Epithelial cell of proximal tubule (primary cell): ENCODE measurements around the gene GUCY2F. TPM values are rescaled to one million over a fixed set of nuclear protein-coding genes. Genes with fewer than 3 reads are reported as not detected.

Experiments
- DNase-seq: peaks from one replicate; pipeline ENCODE4 v3.0.0-alpha.2; 2011; ENCODE audit warnings: low read depth
- H3K4me3 ChIP-seq: 2 replicates; pipeline ENCODE4 v1.5.1; 2011; ENCODE audit warnings: low read depth, mild to moderate bottlenecking, low read length
- CTCF ChIP-seq: conservative IDR thresholded peaks from 2 replicates; pipeline ENCODE4 v1.5.1; 2012; ENCODE audit warnings: low read depth, mild to moderate bottlenecking, low read length
- total RNA-seq: library from RNA; depleted of rRNA; stranded (reverse); fragments of >200 nt; gene quantifications from 2 replicates; pipeline ENCODE4 v1.2.3, GENCODE V29; 2015

Gene GUCY2F
- total RNA-seq, 1 donor from 2014 or later: not detected

GRCh38 chrX:109347632-109348031 lies 134.3 kb downstream of the GUCY2F start:
- no peak for TF ChIP-seq CTCF
- no peak for DNase-seq
- no peak overlapping the region for H3K4me3 ChIP-seq

GRCh38 chrX:109346491-109346890 lies 135.4 kb downstream of the GUCY2F start:
- DNase-seq: no peak
- TF ChIP-seq CTCF: no peak
- no peak overlapping the region for H3K4me3 ChIP-seq

- no peak for TF ChIP-seq CTCF
- H3K4me3 ChIP-seq: no peak overlapping the region
- no peak for DNase-seq
Observed at GRCh38 chrX:109345856-109346255, 136.0 kb downstream of the GUCY2F start.

- DNase-seq: no peak
- TF ChIP-seq CTCF: no peak
Observed at GRCh38 chrX:109344678-109345077, 137.2 kb downstream of the GUCY2F start.

GRCh38 chrX:109344101-109344500 lies 137.8 kb downstream of the GUCY2F start:
- no peak for TF ChIP-seq CTCF
- DNase-seq: no peak
- no peak overlapping the region for H3K4me3 ChIP-seq

More at GRCh38 chrX:109344678-109345077, 137.2 kb downstream of the GUCY2F start:
- no peak overlapping the region for H3K4me3 ChIP-seq

GRCh38 chrX:109343671-109344070 lies 138.2 kb downstream of the GUCY2F start:
- TF ChIP-seq CTCF: no peak
- no peak overlapping the region for H3K4me3 ChIP-seq
- DNase-seq: no peak

- no peak for TF ChIP-seq CTCF
- no peak overlapping the region for H3K4me3 ChIP-seq
- DNase-seq: no peak
Observed at GRCh38 chrX:109336141-109336540, 145.7 kb downstream of the GUCY2F start.
